ENCODE measurements around the gene ICAM3. TPM values are rescaled to one million over a fixed set of nuclear protein-coding genes. Genes with fewer than 3 reads are reported as not detected.

The ICAM3 gene
- total and polyA plus RNA-seq, 10 of the 15 experiments (the other 5 are each of a cell fraction or from before 2014, with no cell fraction given), result 5.5 to 152 (median 90.7) TPM

GRCh38 chr19:10352764-10353671 is 13.6 kb upstream of the ICAM3 start:
- 96% methylated on average over 55 of the region's 63 CpGs for WGBS (ENCODE audit: insufficient coverage, insufficient replicate concordance, low lambda C conversion rate, missing lambda C conversion rate)
- DNase-seq (ENCODE audit: low read depth, low spot score), result no peak
- Histone ChIP-seq H3K79me2 (ENCODE audit: control insufficient read depth, insufficient read depth, low read length) (no peaks in the 10 kb centered on the region), H3K4me1 (ENCODE audit: control insufficient read depth, insufficient read depth, low read length) (no peaks in the 10 kb centered on the region), H2AFZ (ENCODE audit: control insufficient read depth, low read depth, low read length) (no peak overlapping the region), H3K27me3 (replicated peaks in 1 of 2; ENCODE audit: control insufficient read depth in 2 of 2, insufficient read depth in 2 of 2, low read length in 1 of 2) (no peaks in the 10 kb centered on the region), H3K9me3 (replicated peaks; ENCODE audit: control insufficient read depth, insufficient read depth, low read length) (no peaks in the 10 kb centered on the region; the same call in 2 of the 3 replicates), H4K20me1 (ENCODE audit: control insufficient read depth, insufficient read depth) (peaks cover 2% of the 10 kb centered on the region; the same call in 1 of the 2 replicates), H3K27ac (ENCODE audit: control insufficient read depth, insufficient read depth) (no peak overlapping the region), H3K4me2 (ENCODE audit: control insufficient read depth, insufficient read depth) (no peak overlapping the region), H3K36me3 (ENCODE audit: control insufficient read depth in 2 of 2, insufficient read depth in 2 of 2, low read length in 1 of 2) (peaks cover 14 to 37% of the 10 kb centered on the region in 2 experiments; a peak in 3 of 4 replicates), H3K4me3 (no peak overlapping the region), H3K9ac (ENCODE audit: control insufficient read depth, insufficient read depth, low read length) (no peak overlapping the region)
- intact Hi-C loops (cut with micrococcal nuclease; ENCODE audit: unreplicated experiment) (no loop called here), in situ Hi-C loops (cut with MboI) (no loop called here)
- SMC1A ChIA-PET (ENCODE audit: uncharacterized antibody, unreplicated experiment), result no interaction called here
- no TSS peak for BruUV-seq (replicated peaks)
- RAD21 ChIA-PET (ENCODE audit: unreplicated experiment), result no interaction called here
- ATAC-seq, result no peak; the same call in 2 of the 3 replicates
- no peak for FAIRE-seq
- TF ChIP-seq POLR2A (IDR thresholded peaks at IDR 0.05; ENCODE audit: low read depth, low read length), result peak; percentile 37; the same call in 1 of the 2 replicates
- TF ChIP-seq ZNF217 (IDR thresholded peaks at IDR 0.05), result no peak
- TF ChIP-seq TAF1 (IDR thresholded peaks at IDR 0.05; ENCODE audit: borderline replicate concordance, low read depth, low read length), result no peak
- 0 out of 4 replicates have a peak, but pooled peaks of 1 of the 2 experiments have one; percentile 4 for TF ChIP-seq SRF (IDR thresholded peaks at IDR 0.05; ENCODE audit: low read depth in 2 of 2, low read length in 2 of 2)
- POLR2A ChIA-PET, result no interaction called here
- CTCF ChIA-PET, result no interaction called here

GRCh38 chr19:10346509-10346908 is 7.1 kb upstream of the ICAM3 start:
- Histone ChIP-seq H3K9me3 (replicated peaks; ENCODE audit: control insufficient read depth, insufficient read depth, low read length) (no peaks in the 10 kb centered on the region), H3K9ac (ENCODE audit: control insufficient read depth, insufficient read depth, low read length) (no peak overlapping the region), H3K27ac (ENCODE audit: control insufficient read depth, insufficient read depth) (no peak overlapping the region), H2AFZ (ENCODE audit: control insufficient read depth, low read depth, low read length) (no peak overlapping the region), H3K79me2 (ENCODE audit: control insufficient read depth, insufficient read depth, low read length) (no peaks in the 10 kb centered on the region), H3K36me3 (ENCODE audit: control insufficient read depth in 2 of 2, insufficient read depth in 2 of 2, low read length in 1 of 2) (peaks cover 4% of the 10 kb centered on the region in 2 experiments; a peak in 3 of 4 replicates), H3K4me1 (ENCODE audit: control insufficient read depth, insufficient read depth, low read length) (no peaks in the 10 kb centered on the region), H3K4me2 (ENCODE audit: control insufficient read depth, insufficient read depth) (no peak overlapping the region), H3K27me3 (replicated peaks in 1 of 2; ENCODE audit: control insufficient read depth in 2 of 2, insufficient read depth in 2 of 2, low read length in 1 of 2) (no peaks in the 10 kb centered on the region), H3K4me3 (no peak overlapping the region), H4K20me1 (ENCODE audit: control insufficient read depth, insufficient read depth) (no peaks in the 10 kb centered on the region)
- FAIRE-seq (no peak), ATAC-seq (no peak), DNase-seq (ENCODE audit: low read depth, low spot score) (no peak)
- POLR2A ChIA-PET, result no interaction called here
- SMC1A ChIA-PET (ENCODE audit: uncharacterized antibody, unreplicated experiment), result no interaction called here
- CTCF ChIA-PET, result no interaction called here
- BruUV-seq (replicated peaks), result no TSS peak
- 57% methylated on average over 10 of the region's 10 CpGs for WGBS (ENCODE audit: insufficient coverage, insufficient replicate concordance, low lambda C conversion rate, missing lambda C conversion rate)
- in situ Hi-C loops (cut with MboI), result no loop called here
- intact Hi-C loops (cut with micrococcal nuclease; ENCODE audit: unreplicated experiment), result no loop called here
- RAD21 ChIA-PET (ENCODE audit: unreplicated experiment), result no interaction called here
- TF ChIP-seq SREBF1 (IDR thresholded peaks at IDR 0.05; ENCODE audit: low read length) (no peak), FOXK2 (IDR thresholded peaks at IDR 0.05) (no peak), SIN3A (IDR thresholded peaks at IDR 0.05; ENCODE audit: low read depth, low read length) (no peak), SRF (IDR thresholded peaks at IDR 0.05; ENCODE audit: low read depth in 2 of 2, low read length in 2 of 2) (no peak), SMAD5 (IDR thresholded peaks at IDR 0.05; ENCODE audit: low read depth) (no peak), NFYA (IDR thresholded peaks at IDR 0.05; ENCODE audit: borderline replicate concordance, low read depth, low read length) (no peak), E2F8 (IDR thresholded peaks at IDR 0.05; ENCODE audit: low read depth, partially characterized antibody) (no peak), PKNOX1 (IDR thresholded peaks at IDR 0.05) (no peak)
